ENCODE results near the gene VPS13D.
"Not testable (repeated sequence)": the region's sequence is repeated elsewhere in the genome, so short reads cannot be mapped to it uniquely, and the experiment has no call there.

VPS13D gene

DNA sequence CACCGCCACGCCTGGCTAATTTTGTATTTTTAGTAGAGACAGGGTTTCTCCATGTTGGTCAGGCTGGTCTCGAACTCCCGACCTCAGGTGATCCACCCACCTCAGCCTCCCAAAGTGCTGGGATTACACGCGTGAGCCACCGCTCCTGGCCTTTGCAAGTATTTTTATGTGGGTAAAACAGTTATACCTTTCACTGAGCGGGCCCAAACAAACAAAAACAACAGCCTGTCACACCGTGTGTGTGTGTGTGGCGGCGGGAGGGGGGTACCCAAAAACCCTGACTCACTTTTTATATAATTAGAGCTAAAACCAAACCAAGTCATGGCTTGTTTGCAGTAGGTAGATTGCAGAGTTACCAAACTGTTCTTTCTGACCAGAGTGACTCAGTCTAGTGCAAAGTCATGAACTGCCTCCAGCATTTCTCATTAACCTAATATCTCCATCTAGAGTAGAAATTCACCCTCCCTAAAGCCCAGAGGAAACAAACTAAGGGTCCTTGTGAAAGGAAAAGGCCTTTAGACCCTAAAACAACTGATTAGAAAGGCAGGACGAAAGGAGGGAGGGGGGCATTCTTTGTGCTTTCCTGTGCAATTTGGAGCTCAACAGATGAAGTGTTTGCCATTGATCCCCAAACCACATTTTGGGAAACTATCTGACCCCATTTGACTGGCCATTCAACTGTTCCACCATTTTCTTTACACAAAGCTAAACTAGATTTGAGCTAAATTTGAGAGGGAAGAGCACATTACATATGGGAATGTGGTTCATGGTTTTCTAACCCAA, 207.2 kb downstream of the VPS13D start:
- no peak for DNase-seq

DNA sequence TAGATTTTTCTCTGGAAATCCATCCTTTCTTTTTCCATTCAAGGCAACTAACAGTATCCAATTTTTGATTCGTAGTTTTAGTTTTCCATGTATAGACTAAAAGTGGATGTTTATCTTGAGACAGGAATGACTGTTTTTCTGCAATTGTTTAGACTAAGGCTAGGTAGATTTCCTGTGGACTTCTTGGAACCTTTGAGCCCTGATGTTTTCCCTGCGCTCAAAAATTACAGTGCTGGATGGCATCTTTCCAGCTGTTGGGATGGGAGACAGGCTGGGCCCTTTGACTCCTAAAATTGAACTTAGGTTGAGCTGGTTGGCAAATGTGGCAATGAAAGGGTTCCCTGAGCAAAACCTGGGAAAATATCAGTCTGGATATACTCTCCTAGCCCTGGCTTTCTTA, 207.8 kb downstream of the VPS13D start:
- no peak for DNase-seq

DNA sequence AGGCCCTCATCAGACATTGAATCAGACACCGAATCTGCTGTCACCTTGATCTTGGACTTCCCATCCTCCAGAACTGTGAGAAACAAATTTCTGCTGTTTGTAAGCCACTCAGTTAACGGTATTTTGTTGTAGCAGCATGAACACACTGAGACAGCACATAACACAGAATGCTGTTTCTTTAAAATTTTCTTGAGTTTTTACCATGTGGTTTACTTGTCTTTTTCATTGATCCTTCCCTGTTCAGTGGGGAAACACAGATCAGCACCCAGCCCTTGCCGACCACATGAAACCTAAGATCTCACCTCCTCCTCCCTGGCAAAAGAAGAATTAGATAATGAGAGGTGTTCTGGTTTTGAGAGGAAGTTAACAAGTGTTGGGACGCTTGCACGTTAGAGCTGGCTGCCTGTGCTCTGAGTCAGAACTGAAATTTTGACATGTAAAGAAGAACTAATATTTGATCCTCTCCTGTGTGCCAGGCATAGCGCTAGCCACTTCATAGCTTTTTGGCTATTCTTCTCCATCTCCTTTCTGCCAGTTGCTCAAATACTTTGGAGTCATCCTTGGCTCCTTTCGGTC, 208.6 kb downstream of the VPS13D start:
- DNase-seq, result peak in 1 of 4 experiments; percentile 11

DNA sequence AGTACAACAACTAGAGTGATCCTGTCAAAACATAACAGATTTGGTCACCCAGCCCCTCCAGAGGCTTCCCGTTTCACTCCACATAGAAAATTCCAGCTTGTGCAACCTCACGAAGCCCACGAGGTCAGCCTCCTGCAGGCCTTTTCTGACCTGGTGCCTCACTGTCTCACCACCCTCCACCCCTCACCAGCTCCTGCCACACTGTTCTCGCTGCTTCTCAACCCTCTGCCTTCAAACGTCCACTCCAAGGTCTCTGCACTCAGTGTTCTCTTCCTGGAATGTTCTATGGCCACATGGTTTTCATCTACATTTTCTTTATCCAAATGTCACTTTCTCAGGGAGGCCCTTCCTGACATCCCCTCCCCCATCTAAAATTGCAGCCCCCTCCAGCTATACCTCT, 209.2 kb downstream of the VPS13D start:
- no peak for DNase-seq

DNA sequence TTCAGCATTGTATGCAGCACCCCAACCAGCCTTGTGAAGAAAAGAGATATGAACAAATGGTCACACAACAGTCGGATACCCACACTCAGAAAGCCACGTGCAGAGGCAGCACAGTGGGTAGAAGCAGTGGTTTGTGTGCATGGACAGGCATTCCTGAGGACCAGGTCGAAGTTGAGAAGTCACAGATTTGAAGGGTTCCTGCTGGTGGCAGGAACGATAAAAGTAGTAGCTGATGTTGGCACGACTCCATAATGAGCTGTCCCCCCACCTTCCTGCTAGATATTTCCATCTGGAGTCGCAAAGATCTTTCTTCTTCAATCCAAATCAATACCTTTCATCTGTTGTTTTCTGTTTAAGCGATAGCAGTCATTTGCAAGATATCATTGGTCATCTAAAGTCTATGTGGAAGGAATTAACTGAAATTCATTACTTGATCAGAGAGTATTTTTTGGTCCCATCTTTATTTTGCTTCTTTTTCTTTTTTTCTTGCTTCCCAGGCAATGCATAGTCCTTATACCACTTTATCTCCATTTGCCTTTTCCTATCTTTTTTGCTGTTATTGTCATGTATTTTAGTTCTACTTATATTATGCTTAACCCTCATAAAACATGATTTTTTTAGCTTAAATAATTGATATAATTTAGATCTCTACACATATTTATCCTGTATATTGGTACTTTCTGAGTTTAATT, 211.7 kb downstream of the VPS13D start:
- DNase-seq, result no peak

DNA sequence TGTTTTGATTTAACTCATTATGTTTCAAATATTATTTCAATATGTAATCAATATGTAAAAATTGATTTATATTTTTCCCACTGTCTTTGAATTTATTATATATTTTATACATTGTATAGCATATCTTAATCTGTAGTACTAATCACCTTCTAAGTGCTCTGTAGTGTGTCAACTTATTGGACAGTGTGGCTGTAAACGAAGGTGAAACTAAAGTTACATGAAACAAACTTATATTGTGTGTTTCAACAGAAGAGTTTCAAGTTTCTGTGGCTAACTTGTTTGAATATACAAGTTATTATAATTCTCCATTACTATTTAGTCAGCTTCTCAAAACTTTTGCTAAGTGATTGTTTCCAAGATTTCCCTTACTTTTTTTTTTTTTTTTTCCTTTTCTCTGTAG, 212.4 kb downstream of the VPS13D start:
- no peak for DNase-seq

DNA sequence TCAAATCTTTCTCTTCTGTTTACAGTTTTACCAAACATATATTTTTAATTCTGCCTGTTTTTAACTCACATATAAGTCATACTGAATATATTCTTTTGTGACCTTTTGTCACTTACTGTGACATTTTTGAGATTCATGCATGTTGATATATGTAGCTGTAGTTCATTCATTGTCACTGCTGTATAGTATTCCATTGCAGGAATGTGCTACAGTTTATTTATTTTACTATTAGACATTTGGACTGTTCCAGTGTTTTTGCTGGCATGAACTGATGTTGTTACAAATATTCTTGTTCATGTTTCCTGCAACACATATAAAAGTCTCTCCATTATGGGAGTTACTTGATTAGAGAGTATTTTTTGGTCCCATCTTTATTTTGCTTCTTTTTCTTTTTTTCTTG, 213.3 kb downstream of the VPS13D start:
- no peak for DNase-seq

DNA sequence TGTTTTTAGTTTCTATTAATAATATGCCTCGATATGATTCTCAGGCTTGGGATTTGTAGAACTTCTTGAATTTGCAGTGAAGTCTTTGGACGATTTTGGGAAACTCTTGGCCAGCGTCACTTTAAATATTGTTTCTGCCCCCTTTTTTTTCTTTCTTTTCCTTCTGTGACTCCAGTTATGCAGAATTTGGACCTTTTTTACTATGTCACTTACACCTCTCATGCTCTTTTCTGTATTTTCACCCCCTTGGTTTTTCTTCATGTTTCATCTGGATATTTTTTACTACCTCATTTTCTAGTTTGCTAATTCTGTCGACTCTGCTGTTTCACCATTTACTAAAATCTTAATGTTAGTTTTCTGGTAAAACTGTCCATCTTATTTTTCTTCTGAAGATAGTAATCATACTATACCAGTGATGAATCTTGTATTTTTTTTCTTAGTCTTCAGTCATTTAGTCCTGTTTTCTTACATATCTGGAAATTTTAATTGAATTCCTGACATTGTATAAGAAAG, 214.6 kb downstream of the VPS13D start:
- DNase-seq, result no peak

DNA sequence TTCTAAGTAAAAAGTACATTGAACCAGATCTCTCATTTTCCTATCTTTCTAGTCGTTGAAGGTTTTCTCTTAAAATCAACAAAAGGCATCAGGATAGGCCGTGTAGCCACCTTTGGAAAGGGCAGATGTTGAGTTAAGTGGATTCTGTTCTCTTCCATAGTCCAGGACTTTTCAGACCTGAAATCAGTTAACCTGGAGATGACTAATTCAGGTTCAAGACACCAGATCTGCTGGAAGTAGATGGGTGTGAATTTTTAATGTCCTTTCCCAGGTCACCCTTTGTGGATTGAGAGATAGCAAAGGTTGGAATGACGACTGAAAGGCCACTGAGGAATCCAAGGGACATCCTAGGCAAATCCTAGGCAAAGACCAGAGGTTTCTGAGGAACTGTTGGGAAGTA, 215.4 kb downstream of the VPS13D start:
- DNase-seq, result no peak

DNA sequence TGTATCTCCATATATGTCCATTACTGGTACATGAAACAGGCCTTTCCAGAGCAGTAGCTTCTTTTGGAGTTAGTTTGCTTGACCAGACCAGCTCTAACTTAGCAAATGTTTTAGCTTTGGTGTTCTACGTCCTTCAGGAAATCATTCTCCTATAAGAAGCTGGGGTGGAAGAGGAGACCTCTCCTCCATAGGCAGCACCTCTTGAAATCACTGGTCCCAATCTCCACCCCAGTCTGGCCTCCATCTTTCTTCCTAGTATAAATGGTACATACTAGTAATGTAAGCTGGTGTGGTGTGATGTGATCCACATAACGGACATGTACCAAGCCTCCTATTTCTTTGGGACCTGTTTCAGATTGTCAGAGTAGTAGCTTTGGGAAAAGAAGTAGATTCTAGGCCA, 216.8 kb downstream of the VPS13D start:
- DNase-seq, result no peak

DNA sequence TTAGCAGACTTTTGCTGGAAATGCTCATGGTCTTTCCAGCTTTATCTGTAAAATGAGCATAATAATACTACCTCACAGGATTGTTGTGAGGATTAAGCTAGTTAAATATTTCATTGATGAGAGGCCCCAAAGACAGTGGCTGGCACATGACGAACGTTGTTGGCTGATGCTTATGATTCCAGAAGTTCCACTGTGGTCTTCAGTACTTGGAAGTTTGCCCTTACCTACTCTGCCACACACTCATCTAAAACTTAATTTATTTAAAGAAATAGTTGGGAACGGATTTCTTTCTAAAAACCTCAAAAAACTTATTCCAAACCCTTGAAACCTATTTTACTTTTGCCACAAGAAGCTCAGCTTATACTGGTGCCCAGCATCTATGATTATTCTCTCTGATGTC, 217.5 kb downstream of the VPS13D start:
- no peak for DNase-seq

DNA sequence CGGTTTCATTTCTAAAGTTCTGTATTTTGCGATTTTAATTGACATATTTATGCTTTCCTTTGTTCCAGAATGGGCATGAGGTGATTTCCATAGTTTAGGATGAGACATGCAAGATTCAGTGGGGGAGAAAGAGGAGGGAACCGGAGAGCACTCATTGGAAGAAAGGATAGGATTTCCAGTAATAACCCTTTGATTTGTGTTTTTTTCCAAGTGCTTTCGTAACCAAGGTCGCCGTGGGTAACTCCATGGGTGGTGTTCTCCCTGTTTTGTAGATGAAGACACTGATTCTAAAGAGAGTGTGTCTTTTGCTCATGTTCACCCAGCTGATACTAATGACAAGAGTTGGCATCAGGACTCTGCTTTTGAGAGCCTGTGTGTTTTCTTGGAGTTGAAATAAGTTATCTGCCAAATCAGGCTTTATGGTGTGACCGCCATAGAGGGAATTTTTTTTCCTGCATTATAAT, 218.1 kb downstream of the VPS13D start:
- no peak for DNase-seq

DNA sequence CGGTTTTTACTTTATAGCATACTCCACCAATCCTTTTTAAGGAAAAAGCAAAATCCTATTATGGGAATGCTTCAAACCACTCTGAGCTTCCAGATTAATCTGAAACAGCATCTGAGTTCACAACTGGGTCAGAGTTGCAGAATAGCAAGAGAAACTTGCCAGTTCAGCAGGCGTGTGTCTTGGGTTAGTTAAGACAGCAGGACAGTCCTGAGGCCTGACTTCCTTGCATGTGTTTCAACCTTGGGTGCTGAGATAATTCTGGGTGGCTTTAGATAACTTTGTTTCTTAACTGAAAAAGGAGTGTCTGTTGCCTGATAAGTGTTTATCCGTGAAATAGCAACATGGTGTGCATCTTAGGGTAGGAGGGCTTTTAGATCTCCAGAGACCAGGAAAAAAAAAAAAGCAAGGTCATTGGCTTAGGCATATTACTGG, 218.9 kb downstream of the VPS13D start:
- DNase-seq, result no peak

DNA sequence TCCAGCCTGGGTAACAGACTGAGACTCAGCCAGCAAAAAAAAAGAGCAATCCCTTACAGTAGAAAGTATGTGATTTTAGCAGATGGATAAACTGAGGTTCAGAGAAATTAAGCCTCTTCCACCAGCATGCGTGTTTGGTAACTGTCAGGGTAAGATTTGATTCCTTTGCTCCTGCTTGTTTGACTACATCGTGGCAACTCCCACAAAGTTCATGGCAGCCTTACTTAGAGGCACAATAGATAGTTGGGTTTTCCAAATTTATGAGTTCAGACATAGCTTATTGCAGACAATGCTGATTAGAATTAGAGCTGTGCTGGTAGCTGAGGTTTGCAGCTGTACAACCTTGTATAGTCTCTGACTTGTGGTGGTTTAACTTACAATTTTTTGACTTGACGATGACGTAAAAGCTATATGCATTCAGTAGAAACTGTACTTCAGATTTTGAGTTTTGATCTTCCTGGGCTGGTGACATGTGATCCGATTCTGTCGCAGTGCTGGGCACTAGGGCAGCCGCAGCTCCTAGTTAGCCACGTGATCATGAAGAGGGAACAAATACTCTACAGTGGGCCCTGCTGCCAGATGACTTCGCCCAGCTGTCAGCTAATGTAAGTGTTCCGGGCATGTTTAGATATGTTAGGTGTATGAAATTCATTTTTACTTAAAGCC, 220.4 kb downstream of the VPS13D start:
- no peak for DNase-seq

DNA sequence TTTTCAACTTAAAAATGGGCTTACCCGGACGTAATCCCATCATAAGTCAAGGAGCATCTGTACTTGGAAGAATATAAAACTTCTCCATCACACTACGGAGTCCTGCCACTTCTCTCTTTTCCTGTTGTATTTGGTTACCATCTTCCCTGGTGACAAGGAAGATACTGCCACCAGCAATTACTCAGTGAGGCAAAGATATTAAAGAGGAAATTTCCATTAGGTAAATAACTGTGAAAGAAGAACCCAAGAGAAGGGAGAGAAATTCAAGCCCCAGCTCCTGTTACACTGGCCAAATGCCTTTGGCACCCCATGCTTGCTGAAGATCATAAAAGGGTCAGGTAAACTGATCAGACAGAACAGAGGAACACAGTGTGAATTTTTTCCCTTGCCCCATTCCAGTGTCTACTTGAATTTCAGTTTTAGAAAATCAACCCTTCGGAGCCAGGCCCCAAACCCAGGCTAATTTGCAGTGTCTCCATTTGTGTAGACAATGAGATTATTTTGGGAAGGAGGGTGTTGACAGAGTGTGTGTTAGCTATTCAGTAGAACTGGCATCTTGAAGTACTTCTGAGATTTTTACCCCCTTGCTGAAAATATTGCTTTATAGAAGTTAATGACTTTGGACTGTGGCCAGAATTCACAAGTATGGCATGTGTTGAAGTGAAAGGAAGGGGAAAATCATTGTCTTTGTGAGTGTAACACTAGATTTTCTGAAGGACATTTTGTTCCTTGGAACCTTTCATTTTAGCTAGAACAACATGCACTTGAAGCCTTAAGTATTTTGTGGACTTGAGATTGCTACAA, 221.1 kb downstream of the VPS13D start:
- no peak for DNase-seq

DNA sequence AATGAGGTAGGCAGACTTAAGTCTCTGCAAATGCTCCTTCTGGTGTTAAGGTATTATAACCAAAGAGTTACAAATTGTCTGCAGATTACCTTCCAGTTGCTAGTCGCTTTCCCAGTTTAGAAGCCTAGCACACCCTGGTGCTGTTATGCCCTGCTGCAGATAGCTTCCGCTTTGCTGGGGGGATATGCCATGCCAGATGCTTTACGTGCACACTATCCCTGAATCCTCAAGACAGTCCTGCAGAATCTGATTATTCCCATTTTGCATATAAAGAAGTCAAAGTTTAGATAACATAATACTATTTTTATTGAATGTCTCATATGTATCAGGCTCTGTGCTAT, 221.7 kb downstream of the VPS13D start:
- no peak for DNase-seq

DNA sequence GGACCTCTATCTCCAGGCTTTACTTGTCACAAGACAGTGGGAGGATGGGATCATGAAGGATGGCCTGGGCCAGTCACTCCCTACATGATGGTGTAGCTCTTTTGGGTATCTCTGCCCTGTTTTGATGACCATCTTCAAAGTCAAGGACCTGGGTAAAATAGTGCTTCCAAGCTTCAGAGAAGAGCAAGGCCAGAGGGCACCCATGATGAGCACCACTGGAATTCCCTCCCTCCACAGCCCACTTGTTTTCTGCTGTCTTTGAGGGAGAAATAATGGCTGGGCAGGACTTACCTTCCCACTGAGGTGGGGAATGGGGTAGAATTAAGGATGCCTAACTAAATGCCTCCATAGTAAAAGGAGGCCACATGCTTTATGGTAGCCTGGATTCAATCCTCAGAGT, 222.4 kb downstream of the VPS13D start:
- no peak for DNase-seq

DNA sequence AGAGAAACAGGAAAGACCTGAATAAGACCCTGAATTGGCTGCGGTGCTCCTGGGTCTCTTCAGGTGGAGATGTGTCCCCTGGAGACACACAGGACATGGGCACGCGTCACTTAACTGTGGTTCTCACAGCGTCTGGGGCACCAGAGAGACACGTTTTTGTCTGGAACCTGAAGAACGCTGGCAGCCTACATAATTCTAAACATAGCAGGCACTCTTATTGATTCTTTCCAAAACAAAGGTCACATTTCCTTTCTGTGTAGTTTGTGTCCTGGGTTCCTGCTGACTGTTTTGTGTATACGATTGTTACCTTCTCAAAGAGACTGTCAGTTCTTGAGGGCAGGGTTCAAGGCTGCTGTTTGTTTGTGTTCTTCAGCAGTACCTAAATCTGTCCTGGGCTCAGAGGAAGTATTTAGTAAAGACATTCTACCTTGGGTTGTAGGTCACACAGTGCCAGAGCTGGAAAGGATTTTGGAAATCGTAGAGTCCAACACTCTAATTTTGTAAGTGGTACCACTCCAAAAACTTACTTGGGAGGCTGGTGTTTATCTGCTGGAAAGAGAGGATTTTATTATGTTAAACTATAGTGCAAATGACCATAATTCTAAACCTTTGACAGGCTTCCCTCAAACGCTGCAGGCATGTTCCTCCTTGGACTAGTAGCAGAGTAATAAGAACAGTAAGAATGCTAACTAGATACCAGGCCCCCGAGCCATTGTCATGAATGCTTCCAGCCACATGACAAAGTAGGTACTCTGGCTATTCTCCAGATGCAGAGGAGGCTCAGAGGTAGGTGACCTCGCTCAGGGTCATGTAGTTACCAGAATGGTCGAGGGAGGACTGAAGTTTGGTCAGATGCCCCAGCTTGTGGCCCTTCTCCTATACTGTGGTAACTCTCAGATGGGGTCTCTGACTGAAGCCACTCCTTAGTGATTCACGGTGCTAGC, 223.8 kb downstream of the VPS13D start:
- no peak for DNase-seq

DNA sequence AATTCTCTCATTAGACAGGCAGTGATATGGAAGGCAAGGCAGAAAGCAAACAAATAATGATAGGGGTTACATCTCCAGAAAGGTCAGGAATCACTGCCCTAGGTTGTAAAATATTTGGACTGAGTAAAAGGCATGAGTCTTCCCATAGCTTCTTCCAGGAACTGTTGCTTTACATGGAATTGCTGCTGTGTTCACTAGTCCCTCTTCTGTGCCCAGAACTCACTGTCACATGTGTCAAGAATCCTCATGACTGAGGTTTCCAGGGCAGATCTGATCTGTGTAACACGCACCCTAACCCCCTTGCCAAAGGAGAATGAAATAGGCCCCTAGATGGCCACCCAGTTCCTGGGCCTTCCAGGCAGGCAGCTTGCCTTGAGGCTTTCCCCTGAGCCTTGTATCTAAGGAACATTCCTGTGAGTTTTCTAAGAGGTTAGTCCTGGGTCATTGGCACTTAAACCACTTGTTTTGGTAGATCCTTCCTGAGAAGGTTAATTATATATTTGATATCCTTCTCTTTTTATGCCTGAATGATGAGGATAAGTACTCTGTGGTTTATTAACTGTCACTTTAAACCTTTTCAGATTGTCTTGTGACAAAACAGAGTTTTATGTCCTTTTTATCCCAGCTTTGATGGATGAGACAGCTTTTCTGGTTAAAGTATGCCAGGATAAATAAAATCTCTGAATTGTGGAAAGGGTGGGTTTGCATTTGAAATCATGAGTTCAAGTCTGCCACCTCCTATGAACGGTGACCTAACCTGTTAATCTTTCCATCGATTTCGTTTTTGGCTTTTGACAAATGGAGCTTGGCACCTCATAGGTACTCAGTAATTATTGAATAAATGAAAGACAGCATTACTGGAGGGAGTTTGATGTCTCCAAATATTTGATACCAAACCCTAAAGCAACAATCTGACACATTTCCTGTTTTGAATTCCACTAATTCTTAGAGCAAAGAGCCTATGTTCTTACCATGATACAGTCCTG, 224.9 kb downstream of the VPS13D start:
- no peak for DNase-seq

DNA sequence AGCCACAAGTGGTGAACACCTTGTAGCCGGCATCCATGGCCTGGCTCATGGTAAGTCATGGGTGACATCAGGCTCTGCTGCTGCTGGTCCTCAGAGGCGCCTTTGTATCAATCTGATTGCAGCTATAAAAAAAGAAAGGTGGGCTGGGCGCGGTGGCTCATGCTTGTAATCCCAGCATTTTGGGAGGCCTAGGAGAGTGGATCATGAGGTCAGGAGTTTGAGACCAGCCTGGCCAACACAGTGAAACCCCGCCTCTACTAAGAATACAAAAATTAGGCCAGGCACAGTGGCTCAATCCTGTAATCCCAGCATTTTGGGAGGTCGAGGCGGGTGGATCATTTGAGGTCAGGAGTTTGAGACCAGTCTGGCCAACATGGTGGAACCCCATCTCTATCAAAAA, 226.3 kb downstream of the VPS13D start:
- not testable (repeated sequence) for DNase-seq
